Measurements from ENCODE around the gene TFCP2. TPM values are rescaled to one million over a fixed set of nuclear protein-coding genes. Genes with fewer than 3 reads are reported as not detected.

Gene TFCP2
- total RNA-seq, 1 donor from 2014 or later, result 20.6 TPM

DNA sequence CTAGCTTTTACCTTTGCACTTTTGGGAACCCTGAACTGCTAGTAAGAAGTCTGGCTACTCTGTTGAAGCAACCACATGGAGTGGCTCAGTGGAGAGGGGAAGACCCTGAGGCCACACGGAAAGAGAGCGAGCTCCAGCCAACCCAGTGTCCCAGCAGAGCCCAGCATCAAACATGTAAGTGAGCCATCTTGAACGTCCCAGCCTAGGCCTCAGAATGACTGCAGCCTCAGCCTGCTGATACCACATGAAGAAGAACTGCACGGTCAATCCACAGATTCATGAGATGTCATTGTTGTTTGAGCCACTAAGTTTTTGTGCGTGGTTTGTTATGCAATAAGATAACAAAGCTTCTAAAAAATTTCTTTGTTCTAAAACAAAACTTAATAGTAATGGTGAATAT, 40.2 kb downstream of the TFCP2 start:
- DNase-seq (ENCODE audit: extremely low spot score, unreplicated experiment), result peak; percentile 48
- TF ChIP-seq, protein P1, sequence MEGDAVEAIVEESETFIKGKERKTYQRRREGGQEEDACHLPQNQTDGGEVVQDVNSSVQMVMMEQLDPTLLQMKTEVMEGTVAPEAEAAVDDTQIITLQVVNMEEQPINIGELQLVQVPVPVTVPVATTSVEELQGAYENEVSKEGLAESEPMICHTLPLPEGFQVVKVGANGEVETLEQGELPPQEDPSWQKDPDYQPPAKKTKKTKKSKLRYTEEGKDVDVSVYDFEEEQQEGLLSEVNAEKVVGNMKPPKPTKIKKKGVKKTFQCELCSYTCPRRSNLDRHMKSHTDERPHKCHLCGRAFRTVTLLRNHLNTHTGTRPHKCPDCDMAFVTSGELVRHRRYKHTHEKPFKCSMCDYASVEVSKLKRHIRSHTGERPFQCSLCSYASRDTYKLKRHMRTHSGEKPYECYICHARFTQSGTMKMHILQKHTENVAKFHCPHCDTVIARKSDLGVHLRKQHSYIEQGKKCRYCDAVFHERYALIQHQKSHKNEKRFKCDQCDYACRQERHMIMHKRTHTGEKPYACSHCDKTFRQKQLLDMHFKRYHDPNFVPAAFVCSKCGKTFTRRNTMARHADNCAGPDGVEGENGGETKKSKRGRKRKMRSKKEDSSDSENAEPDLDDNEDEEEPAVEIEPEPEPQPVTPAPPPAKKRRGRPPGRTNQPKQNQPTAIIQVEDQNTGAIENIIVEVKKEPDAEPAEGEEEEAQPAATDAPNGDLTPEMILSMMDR (IDR thresholded peaks at IDR 0.05), result no peak

DNA sequence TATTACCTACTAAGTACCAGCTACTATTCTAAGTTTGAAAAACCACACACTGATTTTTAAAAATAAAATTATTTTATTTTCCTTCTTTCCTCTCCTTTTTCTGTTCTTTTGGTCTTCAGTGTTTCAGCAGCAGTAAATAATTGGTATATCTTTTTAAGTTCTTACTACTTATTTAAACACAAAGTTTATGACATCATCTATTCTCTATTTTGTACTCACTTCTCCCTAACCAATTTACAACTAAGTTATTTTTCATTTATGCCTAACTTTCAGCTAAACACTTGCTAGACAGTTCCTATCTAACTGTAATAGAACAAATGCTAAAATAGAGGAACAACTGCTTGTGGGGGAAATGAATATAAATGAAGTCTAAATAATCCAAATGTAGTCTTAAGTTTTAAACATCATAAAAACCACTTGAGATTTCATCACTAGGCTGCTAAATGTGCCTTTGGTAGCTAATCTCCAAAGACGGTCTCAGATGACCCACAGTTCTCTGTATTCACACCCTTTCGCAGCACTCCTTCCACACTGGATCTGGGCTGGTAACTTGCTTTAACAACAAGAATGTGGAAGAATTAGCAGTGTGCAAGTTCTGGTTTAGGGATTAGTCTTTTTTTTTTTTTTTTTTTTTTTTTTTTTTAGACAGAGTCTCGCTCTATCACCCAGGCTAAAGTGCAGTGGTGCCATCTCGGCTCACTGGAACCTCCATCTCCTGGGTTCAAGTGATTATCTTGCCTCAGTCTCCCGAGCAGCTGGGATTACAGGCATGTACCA, 41.0 kb downstream of the TFCP2 start:
- no peak for DNase-seq (ENCODE audit: extremely low spot score, unreplicated experiment)
- no peaks in the 10 kb centered on the region for H3K36me3 Mint-ChIP-seq (ENCODE audit: unreplicated experiment)
- H3K9me3 Mint-ChIP-seq (ENCODE audit: unreplicated experiment), result no peaks in the 10 kb centered on the region
- no peak overlapping the region for H3K27ac Mint-ChIP-seq (ENCODE audit: unreplicated experiment)
- no peak overlapping the region for H3K4me3 Mint-ChIP-seq (ENCODE audit: unreplicated experiment)
- H3K27me3 Mint-ChIP-seq (ENCODE audit: unreplicated experiment), result no peaks in the 10 kb centered on the region
- TF ChIP-seq, protein P1 (IDR thresholded peaks at IDR 0.05), result no peak
- peaks cover 11% of the 10 kb centered on the region for H3K4me1 Mint-ChIP-seq (ENCODE audit: unreplicated experiment)

More for the DNA sequence above, 40.2 kb downstream of the TFCP2 start:
- H3K4me1 Mint-ChIP-seq (ENCODE audit: unreplicated experiment), result peaks cover 8% of the 10 kb centered on the region
- no peak overlapping the region for H3K27ac Mint-ChIP-seq (ENCODE audit: unreplicated experiment)
- H3K4me3 Mint-ChIP-seq (ENCODE audit: unreplicated experiment), result no peak overlapping the region
- H3K36me3 Mint-ChIP-seq (ENCODE audit: unreplicated experiment), result no peaks in the 10 kb centered on the region
- H3K9me3 Mint-ChIP-seq (ENCODE audit: unreplicated experiment), result no peaks in the 10 kb centered on the region
- H3K27me3 Mint-ChIP-seq (ENCODE audit: unreplicated experiment), result no peaks in the 10 kb centered on the region

DNA sequence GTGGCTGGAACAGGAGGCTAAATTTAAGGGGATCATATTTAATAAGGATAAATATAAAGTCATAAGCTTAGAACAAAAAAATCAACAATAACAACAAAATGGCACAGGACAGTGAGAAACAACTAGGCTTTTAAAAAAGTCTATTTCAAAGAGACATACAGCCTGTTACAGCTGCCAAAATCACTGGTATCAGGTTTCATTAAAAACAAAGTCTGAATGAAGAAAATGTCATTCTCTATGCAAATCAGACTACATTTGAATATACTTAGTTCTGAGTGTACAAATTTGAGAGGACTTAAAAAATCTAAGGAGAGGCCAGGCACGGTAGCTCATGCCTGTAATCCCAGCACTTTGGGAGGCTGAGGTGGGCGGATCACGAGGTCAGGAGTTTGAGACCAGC, 44.0 kb downstream of the TFCP2 start:
- H3K9me3 Mint-ChIP-seq (ENCODE audit: unreplicated experiment), result no peaks in the 10 kb centered on the region
- TF ChIP-seq, protein P1 (IDR thresholded peaks at IDR 0.05), result no peak
- no peak overlapping the region for H3K4me3 Mint-ChIP-seq (ENCODE audit: unreplicated experiment)
- no peak for DNase-seq (ENCODE audit: extremely low spot score, unreplicated experiment)
- peaks cover 5% of the 10 kb centered on the region for H3K36me3 Mint-ChIP-seq (ENCODE audit: unreplicated experiment)
- H3K27me3 Mint-ChIP-seq (ENCODE audit: unreplicated experiment), result no peaks in the 10 kb centered on the region
- H3K4me1 Mint-ChIP-seq (ENCODE audit: unreplicated experiment), result peaks cover 11% of the 10 kb centered on the region
- H3K27ac Mint-ChIP-seq (ENCODE audit: unreplicated experiment), result no peak overlapping the region

DNA sequence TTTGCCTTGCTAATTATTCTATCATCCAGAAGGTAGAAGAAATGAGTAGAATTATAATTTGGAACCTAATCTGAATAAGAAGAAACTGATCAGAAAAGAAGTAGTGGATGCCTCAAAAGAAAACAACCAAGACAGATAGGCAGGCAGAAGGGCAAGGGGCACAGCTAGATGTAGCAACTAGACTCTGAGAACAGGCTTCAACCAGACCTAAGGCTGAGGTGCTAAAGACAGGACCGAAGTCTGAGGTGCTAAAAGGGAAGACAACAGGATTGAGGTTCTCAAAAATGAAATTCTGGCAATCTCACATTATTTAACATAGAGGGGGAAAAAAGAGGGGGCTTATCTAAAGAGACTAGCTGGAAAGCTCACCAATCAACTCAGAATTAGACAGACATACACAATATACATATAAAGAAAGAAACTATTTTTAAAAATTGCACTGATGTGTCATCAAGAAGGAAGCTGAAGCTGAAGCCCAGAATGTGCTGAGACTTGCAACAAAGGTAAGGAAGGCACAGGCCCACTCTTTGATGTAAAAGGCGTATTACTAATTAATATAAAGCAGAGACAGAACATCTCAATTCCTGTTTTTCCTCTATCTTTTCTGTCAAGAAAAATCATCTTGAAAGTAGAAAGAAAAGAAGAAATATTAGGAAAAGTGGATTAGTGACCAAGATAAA, 45.7 kb downstream of the TFCP2 start:
- peaks cover 5% of the 10 kb centered on the region for H3K36me3 Mint-ChIP-seq (ENCODE audit: unreplicated experiment)
- no peak overlapping the region for H3K27ac Mint-ChIP-seq (ENCODE audit: unreplicated experiment)
- no peaks in the 10 kb centered on the region for H3K27me3 Mint-ChIP-seq (ENCODE audit: unreplicated experiment)
- no peak overlapping the region for H3K4me3 Mint-ChIP-seq (ENCODE audit: unreplicated experiment)
- H3K4me1 Mint-ChIP-seq (ENCODE audit: unreplicated experiment), result peaks cover 9% of the 10 kb centered on the region
- DNase-seq (ENCODE audit: extremely low spot score, unreplicated experiment), result no peak
- TF ChIP-seq, protein P1 (IDR thresholded peaks at IDR 0.05), result no peak
- no peaks in the 10 kb centered on the region for H3K9me3 Mint-ChIP-seq (ENCODE audit: unreplicated experiment)

DNA sequence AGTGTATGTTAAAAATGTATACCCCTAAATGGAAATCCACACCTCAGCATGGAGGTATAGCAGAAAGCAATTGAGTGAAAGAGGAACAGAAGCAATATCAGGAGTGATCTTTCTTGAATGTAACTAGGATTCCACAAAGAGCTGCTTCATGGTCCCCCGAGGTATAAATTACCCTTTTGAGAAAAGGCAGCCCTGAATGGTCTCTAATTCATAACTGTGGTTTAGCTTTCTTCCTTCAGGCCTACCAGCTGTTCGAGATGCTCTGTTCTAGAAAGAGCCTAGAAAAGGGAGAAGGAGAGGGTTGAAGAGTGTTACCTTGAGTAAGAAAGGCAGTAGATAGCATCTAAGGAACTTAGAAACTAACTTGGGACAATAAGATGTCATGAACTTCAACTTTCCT, 46.6 kb downstream of the TFCP2 start:
- peaks cover 9% of the 10 kb centered on the region for H3K4me1 Mint-ChIP-seq (ENCODE audit: unreplicated experiment)
- H3K27me3 Mint-ChIP-seq (ENCODE audit: unreplicated experiment), result no peaks in the 10 kb centered on the region
- no peaks in the 10 kb centered on the region for H3K9me3 Mint-ChIP-seq (ENCODE audit: unreplicated experiment)
- no peak for DNase-seq (ENCODE audit: extremely low spot score, unreplicated experiment)
- H3K27ac Mint-ChIP-seq (ENCODE audit: unreplicated experiment), result no peak overlapping the region
- peaks cover 5% of the 10 kb centered on the region for H3K36me3 Mint-ChIP-seq (ENCODE audit: unreplicated experiment)
- TF ChIP-seq, protein P1 (IDR thresholded peaks at IDR 0.05), result no peak
- H3K4me3 Mint-ChIP-seq (ENCODE audit: unreplicated experiment), result no peak overlapping the region

All from osteocyte (in vitro differentiated cells).